NCI-H1436 treated with DMSO at 0.1 percent for 48 hours (cell line): Measurements from ENCODE around the gene CRAMP1.

Source experiments
- DNase-seq: peaks from one replicate; lab custom pipeline; 2025; lab: John Stamatoyannopoulos, UW

Gene CRAMP1

DNA sequence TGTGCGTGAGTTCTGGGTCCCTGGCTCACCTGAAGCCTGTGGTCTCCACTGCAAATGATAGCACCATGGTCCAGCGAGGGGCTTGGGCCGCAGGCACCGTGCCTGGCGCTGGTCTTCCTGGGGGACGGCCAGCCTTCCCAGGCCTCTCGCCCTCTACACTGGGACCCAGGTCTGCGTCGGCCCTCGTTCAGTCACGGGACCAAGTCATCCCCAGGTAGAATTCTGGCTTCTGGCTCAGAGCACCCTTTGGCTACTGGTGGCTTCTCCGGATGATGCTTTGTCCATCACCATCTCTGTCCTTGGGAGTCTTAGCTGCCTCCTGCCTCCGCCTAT is 20.4 kb downstream of the CRAMP1 start:
- no peak for DNase-seq

DNA sequence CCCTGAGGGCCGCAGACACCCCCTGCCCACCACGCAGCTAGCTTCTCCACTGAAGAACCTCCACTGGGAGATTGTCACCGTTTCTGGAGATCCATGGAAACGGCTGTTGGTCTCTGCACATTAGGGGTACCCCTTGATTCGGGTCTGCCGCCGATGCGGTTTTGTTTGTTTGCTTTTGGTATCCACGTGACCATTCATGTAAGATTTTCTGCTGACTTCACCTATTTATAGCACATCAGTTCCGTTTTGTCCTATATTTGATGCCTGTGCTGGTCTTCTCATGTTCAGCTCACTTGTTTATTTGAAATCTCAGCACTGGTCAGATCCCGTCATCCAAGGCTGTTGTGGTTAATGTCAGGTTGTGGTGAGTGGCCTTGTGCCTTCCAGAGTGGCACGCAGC is 21.1 kb downstream of the CRAMP1 start:
- DNase-seq: no peak

DNA sequence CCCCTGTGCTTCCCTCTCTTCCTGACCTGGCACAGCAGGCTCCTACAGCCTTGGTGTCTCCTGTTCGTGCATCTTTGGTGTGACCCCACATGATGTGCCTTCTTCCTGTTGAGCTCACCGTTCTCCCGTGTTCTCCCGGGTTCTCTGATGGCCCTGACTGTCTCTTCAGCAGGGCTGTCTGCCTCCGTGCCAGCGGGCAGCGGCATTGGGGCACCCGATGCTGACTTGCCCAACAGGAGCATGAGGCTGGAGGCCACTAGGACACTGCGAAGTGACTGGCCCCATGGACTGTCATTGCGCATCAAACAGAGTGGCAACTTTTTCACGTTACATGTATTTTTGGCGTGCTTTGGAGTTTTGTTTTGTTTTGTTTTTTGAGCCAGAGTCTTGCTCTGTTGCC is 22.4 kb downstream of the CRAMP1 start:
- DNase-seq: no peak

DNA sequence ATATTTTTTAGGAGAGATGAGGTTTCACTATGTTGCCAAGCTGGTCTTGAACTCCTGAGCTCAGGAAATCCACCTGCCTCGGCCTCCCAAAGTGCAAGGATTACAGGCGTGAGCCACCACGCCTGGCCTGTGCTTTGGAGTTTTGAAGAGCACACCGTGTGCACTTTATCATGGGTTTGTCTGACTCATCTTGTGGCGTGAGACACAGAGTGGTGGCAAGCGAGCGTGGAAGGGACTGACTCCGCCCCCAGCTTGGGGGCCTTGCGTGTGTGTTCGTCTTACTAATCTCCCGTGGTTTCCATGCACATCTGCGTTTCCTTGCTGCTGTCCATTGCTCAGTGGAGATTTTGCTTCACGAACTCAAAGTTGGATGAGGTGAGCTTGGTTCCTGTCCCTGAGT is 22.9 kb downstream of the CRAMP1 start:
- no peak for DNase-seq

DNA sequence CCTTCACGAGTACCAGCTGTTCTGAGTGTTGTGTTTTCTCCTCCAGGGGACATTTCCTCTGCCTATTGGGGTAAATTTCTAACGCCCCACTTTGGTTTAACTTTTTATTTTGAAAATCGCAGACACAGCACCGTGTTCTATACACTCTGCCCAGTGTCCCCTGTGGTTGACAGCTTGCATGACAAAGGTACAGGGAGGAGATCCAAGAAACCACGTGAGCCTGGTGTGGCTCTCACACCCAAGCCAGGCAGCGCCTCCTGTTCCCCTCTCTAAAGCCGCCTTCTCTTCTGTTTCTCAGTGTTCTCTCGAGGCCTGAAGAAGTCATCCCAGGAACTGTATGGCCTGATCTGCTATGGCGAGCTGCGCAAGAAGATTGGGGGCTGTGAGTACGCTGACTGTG is 25.4 kb downstream of the CRAMP1 start:
- DNase-seq: no peak

DNA sequence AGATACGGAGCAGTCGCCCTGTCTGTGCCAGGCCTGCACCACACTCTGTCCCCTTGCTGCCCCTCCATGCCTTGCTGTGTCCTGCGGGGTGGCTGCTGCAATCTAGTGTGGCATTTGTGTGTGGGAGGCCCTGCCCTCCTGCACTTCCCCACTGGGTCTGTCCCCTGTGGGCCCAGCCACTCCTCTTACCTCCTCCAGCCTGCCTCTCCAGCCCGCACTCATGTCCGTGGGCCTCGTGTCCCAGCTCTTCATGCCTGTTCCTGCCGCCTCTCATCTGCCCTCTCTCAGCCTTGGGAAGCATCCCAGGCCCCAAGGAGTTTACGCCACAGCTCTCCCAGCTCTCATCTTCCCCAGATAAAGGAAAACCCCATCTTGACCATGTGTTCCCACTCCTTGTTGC is 26.6 kb downstream of the CRAMP1 start:
- no peak for DNase-seq

DNA sequence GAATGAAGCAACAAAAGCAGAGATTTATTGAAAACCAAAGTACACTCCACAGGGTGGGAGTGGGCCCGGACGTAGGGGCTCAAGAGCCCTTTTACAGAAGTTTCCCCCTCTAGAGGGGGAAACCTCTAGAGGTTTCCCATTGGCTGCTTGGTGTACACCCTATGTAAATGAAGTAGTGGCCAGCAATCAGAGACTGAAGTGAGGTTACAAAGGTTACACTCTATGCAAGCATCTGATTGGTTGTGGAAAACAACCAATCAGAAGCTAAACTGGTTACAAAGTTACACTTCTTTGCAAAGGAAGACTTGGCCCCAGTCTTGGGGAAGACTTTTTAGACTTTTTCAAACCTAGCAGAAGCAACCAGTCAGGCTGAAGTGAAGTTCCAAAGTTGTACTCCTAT is 27.1 kb downstream of the CRAMP1 start:
- DNase-seq: no peak

DNA sequence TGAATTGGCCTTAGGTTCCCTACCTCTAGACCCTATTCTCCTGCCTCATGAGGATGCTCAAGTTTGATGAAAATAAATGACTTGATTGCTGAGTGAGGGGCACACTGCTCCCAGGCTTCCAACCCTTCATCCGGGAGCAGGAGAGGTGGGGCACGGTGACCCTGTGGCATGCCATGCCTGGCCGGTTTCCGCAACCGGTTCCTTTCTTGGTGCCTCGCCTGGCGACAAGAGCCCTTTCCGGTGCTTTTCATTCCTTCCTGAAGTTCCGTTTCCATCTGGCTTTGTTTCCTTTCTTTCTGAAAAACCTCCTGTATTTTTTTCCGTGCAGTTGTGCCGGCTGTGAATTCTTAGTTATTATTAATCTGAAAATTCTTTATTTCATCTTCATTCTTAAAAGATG is 27.7 kb downstream of the CRAMP1 start:
- no peak for DNase-seq

DNA sequence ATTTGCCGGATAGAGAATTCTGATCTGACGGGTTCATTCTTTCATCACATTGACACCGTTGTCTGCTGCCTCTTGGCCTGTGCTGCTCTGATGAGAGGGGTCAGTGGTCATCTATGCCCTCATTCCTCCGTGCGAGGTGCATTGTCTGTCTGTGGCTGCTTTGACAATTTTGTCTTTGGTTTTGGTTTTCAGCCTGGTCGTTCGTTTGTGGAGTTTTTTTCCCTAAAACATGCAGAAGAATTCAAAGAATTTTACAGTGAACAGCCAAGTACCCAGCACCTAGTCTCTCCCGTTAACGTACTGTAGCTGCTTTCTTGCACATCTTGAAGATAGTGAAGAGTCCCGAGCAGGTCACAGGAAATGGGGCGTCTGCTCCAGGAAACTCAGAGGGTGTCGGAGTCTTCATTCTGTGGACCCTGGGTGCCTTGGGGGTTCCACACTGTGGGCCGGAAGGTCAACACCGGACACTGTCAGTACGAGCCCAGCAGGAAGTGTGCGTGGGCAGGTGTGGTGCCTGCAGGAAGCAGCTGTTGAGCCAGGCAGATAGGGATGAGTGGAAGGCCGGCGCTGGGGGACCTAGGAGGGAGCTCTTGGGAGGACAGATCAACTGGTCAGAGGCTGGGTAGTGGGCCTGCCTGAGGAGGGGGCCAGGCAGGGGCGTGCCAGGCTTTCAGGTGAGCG is 28.2 kb downstream of the CRAMP1 start:
- DNase-seq: no peak

DNA sequence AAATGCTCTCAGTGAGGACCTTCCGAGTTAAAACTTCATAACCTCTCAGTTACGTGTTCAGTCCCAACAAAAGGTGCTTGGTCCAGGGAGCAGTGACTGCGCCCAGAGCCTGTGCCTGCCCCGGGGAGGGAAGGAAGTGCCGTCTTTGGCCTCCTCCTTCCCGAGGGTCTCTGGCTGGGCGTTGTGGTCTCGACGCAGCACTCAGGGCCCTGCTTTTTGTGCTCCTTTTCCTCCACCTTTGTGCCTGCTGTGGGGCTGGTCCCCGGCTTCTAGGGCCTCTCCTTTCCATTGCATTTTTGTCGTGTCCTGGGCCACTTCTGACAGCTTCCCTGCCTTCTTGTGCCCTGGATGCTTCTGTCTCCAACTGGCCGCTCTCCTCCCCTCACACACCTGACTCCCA is 29.1 kb downstream of the CRAMP1 start:
- DNase-seq: no peak

DNA sequence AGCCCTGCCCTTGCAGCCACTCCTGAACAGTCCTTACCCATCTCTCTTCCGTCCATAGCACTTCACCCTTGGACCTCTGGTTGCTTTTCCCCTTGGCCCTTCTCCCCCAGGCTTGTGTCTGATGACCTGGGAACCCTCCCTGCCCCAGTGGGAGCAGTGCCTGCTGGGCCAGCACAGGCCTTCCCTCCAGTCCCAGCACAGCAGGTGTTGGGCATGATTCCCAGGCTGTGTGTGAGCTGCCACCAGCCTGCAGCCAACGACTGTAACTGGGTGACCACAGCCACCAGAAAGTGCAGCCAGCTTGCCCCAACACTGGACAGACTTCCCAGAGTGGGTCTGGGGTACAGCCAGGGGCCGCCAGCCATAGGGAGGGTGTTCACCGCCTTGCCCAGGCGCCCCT is 30.0 kb downstream of the CRAMP1 start:
- no peak for DNase-seq

DNA sequence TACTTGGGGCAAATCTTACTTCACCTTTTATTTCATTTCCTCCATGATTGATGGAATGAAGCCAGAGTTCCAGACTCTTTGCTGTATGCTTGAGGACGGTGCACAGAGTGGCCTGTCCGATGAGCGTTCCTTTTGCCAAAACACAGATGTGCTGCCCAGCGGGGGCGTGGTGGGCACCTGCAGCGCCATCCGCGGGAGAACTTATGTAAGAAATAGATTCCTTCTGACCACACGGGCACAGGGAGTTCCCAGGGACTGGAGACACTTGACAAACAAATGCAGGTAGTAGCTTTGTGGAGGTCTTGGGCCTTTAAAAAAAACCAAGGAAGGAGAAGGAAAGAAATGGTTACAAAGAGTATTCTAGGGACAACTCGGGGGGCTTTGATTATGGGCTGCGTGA is 30.6 kb downstream of the CRAMP1 start:
- no peak for DNase-seq

DNA sequence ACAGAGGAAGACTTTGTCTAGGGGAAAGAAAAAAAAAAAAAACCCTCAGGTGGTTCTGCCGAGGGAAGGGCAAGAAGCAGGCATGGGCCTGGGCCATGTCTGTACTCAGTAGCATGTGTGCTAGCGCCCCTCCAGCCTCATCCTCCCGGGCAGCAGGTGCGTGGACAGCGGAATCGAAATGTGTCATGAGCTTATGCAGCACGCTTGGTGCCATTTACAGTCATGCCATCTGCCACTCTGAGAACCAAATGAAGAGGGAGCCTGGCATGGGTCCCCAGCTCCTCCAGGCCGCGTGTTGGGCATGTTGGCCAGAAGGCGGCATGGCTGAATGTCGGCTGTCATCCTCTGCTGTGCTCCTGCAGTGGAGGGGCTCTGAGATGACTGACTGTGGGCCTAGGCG is 31.4 kb downstream of the CRAMP1 start:
- no peak for DNase-seq

DNA sequence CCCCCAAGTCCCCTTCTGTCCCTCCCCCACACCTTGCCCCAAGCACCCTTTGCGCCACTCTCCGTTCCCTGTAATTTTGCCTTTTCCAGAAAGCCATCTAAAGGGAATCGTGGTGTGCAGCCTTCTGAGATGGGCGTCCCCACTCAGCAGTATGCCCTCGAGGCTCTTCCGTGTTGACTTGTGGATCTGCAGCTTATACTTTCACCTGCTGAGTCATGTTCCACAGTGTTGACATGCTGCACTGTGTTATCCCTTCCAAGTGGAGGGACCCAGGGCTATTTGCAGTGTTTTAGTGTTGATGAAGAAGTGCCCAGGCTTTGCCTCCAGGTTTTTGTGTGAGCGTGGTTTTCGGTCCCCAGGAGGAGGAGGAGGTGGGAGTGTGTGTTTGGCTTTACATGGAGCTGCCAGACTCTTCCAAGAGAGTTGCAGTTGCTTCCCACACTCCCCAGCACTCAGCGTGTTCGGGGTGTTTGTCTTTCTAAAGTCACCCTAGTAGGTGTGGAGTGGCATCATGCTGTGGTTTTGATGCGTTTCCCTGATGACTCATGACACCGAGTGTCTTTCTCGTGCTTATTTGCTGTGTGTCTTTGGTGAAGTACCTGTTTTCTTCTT is 33.9 kb downstream of the CRAMP1 start:
- no peak for DNase-seq

DNA sequence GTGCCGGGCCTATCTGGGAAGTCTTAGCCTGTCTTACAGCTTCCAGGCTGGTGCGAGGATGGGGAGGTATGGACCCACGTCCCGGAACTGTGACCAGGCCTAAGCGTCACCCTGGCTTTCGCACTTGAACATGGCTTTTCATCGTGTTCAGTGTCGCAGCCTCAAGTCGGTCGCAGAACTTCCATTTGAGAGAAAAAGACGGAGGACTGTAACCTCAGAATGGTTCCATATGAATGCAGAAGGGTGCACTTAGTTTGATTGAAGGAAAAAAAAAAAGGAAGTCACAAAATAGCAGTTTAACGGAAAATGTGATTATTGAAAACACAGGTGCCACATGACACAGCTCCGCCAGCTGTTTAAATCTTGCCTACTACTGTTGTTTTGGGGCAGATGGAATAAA is 35.7 kb downstream of the CRAMP1 start:
- DNase-seq: no peak

DNA sequence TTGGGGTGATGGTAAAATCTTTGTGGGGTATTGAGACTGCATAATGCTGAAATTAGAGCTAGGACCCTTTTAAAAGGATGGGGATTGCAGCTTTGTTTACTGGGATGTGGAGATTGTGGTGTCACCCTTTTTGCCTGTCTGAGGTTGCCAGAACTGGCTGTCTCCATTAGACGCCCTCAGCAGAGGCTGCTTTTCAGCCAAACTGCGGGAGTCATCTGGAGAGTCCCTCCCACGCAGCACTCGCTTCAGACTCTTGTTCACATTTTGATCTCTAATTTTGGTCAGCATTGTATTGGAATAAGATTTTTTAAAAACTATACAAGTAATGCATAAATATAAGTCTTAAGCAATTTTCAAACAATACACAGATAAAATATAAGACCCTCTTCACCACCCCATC is 38.0 kb downstream of the CRAMP1 start:
- no peak for DNase-seq

DNA sequence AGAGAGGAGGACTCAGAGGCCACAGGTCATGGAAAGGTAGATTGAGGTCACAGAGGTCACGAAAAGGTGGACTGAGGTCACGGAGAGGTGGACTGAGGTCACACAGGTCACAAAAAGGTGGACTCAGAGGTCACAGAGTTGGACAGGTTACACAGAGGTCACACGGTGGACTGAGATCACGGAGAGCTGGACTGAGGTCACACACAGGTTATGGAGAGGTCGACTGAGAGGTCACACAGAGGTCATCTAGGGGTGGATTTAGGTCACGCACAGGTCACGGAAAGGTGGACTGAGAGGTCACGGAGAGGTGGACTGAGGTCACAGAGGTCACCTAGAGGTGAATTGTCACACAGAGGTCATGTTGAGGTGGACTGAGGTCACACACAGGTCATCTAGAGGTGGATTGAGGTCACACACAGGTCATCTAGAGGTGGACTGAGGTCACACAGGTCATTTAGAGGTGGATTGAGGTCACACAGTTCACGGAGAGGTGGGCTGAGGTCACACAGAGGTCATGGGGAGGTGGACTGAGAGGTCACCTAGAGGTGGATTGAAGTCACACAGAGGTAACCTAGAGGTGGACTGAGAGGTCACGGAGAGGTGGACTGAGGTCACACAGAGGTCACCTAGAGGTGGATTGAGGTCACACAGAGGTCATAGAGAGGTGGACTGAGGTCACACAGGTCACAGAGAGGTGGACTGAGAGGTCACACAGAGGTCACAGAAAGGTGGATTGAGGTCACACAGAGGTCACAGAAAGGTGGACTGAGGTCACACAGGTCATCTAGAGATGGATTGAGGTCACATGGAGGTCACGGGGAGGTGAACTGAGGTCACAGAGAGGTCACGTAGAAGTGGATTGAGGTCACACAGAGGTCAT is 39.2 kb downstream of the CRAMP1 start:
- DNase-seq: no peak

DNA sequence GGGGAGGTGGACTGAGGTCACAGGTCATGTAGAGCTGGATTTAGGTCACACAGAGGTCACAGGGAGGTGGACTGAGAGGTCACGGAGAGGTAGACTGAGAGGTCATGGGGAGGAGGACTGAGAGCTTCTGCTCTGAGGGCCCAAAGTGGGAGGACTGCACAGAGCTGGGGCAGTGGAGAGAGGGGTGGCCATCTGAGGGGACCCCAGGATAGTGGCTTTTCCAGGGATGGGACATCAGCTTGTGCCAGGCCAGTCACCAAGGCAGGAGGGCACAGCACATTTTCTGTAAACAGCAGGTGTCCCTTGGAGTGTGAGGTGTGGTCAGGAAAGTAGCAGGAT is 39.8 kb downstream of the CRAMP1 start:
- no peak for DNase-seq

DNA sequence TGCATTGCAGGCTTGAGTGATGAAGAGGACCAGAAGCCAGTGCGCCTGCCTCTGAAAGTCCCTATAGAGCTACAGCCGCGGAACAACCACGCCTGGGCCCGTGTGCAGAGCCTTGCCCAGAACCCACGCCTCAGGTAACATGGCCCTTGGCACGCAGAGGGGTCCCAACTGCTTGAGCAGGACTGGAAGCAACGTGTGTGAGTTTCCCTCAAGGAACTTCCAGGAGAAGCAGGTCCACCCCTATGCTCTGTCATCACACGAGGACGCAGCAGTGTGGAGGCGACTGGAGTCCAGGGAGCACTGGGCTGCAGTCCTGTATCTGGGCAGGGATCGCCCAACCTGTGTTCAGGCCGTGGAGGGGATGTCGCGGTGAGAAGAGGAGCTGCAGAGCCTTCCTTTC is 40.9 kb downstream of the CRAMP1 start:
- DNase-seq: no peak

DNA sequence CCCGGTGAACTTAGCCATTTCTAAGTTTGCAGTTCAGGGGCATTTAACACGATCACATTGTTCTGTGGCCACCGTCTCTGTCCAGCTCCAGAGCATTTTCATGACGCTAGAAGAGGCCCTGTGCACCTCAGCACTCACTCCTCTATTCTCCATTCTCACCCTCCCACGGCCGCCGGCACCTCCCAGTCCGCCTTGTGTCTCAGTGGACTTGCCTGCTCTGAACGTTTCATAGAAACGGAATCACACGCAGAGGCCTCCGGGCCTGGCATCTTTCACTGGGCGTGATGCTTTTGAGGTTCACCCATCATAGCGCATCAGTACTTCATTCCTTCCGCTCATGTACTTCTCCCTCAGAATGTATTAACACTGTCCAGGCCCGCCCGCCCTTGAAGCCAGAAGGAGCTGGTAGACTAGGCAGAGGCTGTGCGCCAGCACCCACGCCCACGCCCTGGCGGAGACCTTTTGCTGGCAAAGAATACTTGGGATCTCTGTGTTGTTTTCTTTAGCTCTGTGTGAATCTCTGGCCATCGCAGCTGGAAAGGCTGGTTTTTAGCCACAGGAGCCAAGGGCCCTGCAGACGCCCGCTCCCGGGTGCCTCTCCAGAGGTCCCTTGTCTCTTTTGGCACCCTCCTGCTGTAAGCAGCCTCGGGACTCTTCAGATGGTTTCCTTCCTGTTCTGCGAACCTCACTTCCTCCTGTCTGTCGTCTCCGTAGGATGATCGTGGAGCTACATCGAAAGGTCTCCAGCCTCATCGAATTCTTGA is 42.5 kb downstream of the CRAMP1 start:
- no peak for DNase-seq

DNA sequence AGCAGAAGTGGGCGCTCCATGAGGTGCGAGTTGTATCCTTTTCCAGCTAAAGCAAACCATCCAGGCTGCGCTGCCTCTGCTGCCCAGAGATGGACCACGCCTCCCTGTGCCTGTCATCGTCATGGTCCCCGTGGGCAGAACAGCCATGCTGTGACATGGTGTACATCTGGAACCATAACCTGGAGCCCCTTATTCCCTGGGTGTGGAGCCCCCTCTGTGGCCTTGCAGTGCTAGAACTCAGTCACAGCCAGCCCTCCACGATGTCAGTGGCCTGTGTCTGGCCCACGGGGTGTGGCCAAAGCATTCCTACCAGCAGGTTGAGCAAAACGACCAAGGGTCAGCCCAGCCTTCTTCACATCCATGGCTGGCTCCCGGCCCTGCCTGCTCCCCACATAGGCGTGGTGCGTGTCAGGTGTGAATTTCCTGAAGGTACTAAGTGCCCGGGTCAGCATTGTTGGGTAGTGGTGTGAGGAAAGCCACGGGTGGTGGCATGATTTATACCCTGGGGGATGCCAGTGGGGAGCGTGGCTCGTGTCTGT is 43.2 kb downstream of the CRAMP1 start:
- DNase-seq: no peak
